Measurements from ENCODE around the gene PALM2AKAP2. TPM values are rescaled to one million over a fixed set of nuclear protein-coding genes. Genes with fewer than 3 reads are reported as not detected.

Gene PALM2AKAP2
- total RNA-seq (not detected in 2 replicates), polyA plus RNA-seq (0.01 and 0.03 TPM in 2 replicates), polyA minus RNA-seq (0.21 and 0.27 TPM in 2 replicates), Bru-seq, nascent RNA (percentile 30 among the genes with signal in this experiment), BruChase-seq, experiment 1, labeled RNA remaining after a 6-hour chase (percentile 25 among the genes with signal in this experiment), BruChase-seq, experiment 2, labeled RNA remaining after a 2-hour chase (percentile 19 among the genes with signal in this experiment)
- polyA plus RNA-seq (2011; cell fraction: cytosol; rRNA removed): 0.03 and 0.06 TPM in 2 replicates
- 0.16 and 0.22 TPM in 2 replicates for polyA plus RNA-seq (2011; cell fraction: nucleus; rRNA removed)
- polyA plus RNA-seq (2012): 0.16 TPM in 1 of 2 replicates, not detected in the other
- not detected for polyA minus RNA-seq (2011; cell fraction: cytosol; rRNA and poly(A)+ RNA removed)
- polyA minus RNA-seq (2011; cell fraction: nucleus; rRNA and poly(A)+ RNA removed): 0.10 and 0.19 TPM in 2 replicates
- long read RNA-seq, partial matches to known transcripts: 0 of 2 reads
- long read RNA-seq, other reads (novel, unspliced or antisense): 2 of 2 reads

DNA sequence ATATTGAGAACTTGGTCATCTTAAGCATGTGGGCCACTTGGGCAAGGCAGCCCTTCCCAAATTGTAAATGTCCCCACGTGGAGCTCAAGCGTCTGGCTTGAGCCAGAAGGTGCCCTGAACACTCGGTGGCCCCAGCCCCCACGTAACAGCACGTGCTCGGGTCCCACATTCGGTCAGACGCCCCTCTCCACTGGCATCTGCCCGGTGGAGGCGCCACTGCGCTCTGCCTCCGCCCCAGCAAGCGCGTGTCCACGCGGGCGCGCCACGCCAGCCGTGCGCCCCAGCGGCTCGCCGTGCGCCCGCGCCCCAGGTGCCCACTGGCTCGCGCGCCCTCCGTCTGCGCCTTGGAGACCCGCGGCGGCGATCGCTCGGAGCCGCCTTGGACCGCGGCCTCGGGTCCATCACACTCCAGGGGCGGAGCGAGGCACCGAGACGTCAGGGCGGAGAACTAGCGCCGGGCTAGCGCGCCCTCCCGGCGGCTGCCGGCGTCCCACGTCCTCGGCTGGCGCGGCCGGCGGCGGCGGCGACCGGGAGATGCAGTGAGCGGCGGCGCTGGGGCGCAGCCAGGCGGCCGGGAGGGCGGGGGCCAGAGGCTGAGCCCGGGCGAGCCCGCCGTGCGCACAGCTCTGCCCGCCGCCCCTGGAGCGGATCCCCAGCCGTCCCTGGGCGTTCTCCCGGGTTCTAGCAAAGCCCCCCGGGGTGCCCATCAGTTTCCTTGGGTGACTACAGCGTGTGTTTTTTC is at the start of gene PALM2AKAP2:
PALM2AKAP2 (plus strand) TSS at position 488 of the 742 bp plus-strand sequence. CDS start 291 bp downstream, outside the sequence.
- BruUV-seq (replicated peaks): no TSS peak
- Histone ChIP-seq H3K9ac (replicated peaks; ENCODE audit: extremely low read depth, insufficient read depth, low read length) (no peak within 1 kb of the TSS), H2AFZ (ENCODE audit: low read depth, low read length) (peak within 1 kb of the TSS; percentile 13), H3K79me2 (ENCODE audit: control insufficient read depth, insufficient read depth, low read length) (no peaks in the 10 kb centered on the region), H3K4me1 (ENCODE audit: control insufficient read depth, extremely low read depth, insufficient read depth, low read length) (no peaks in the 10 kb centered on the region), H3K4me3 (replicated peaks in 1 of 3; ENCODE audit: insufficient read depth in 1 of 3, low read depth in 1 of 3, low read length in 3 of 3) (peak within 1 kb of the TSS in 1 of 3 experiments; percentile 12), H3K4me2 (ENCODE audit: insufficient read depth, low read length) (peak within 1 kb of the TSS; percentile 32), H4K20me1 (replicated peaks; ENCODE audit: control insufficient read depth, extremely low read depth, insufficient read depth, low read length) (no peaks in the 10 kb centered on the region), H3K27me3 (ENCODE audit: control insufficient read depth in 2 of 2, insufficient read depth in 2 of 2, low read length in 2 of 2) (peaks cover 22 to 23% of the 10 kb centered on the region in 2 experiments), H3K9me3 (replicated peaks; ENCODE audit: control insufficient read depth, insufficient read depth, low read length) (no peaks in the 10 kb centered on the region), H3K9me1 (replicated peaks; ENCODE audit: control insufficient read depth, extremely low read depth, insufficient read depth, low read length) (no peaks in the 10 kb centered on the region), H3K36me3 (ENCODE audit: control insufficient read depth in 2 of 2, extremely low read depth in 1 of 2, insufficient read depth in 2 of 2, low read length in 2 of 2) (no peaks in the 10 kb centered on the region), H3K27ac (ENCODE audit: insufficient read depth, low read depth, low read length) (no peak within 1 kb of the TSS)
- peak; percentile 44 for TF ChIP-seq EZH2 (IDR thresholded peaks at IDR 0.05; ENCODE audit: borderline replicate concordance, low read depth, low read length, severe bottlenecking)
- no peak for TF ChIP-seq POLR2AphosphoS5 (IDR thresholded peaks at IDR 0.05; ENCODE audit: insufficient read depth, low read depth, low read length)
- POLR2A ChIA-PET: no interaction called here
- no peak for DNase-seq (ENCODE audit: low read depth, low spot score)
- CTCF ChIA-PET: no interaction called here
- dilution Hi-C loops (cut with MboI; ENCODE audit: extremely low pct_ligation_motif_present, low sequenced_read_pairs) (no loop called here), intact Hi-C loops (cut with micrococcal nuclease) (no loop called here)
- FAIRE-seq: no peak

DNA sequence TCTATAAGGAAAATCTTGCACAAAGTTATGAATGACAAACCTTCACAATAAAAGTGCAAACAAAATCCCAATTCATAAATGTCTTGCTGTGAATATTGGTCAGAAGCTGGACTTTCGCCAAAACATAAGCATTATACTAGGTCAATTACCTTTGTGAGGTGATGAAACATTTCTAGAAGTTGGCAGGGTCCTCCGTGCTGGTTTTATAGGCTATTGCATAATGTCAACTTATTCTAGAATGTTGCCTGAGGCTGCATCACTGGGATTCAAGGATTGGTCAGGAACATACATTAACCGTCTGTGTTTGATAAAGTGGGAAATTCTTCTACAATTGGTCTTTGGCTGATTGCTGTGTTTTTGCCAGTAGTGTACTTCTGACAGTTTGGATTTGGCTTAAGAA is 49.8 kb upstream of the PALM2AKAP2 start:
- intact Hi-C loops (cut with micrococcal nuclease): no loop called here
- no TSS peak for BruUV-seq (replicated peaks)

More for the DNA sequence above, 49.8 kb upstream of the PALM2AKAP2 start:
- no peaks in the 10 kb centered on the region for H3K79me2 ChIP-seq (ENCODE audit: control insufficient read depth, insufficient read depth, low read length)
- no peak overlapping the region for H2AFZ ChIP-seq (ENCODE audit: low read depth, low read length)
- no peak for DNase-seq (ENCODE audit: low read depth, low spot score)
- ChIA-PET POLR2A (no interaction called here), CTCF (no interaction called here)
- H3K4me2 ChIP-seq (ENCODE audit: insufficient read depth, low read length): no peak overlapping the region
- dilution Hi-C loops (cut with MboI; ENCODE audit: extremely low pct_ligation_motif_present, low sequenced_read_pairs): no loop called here
- H3K9me3 ChIP-seq (replicated peaks; ENCODE audit: control insufficient read depth, insufficient read depth, low read length): no peaks in the 10 kb centered on the region
- no peaks in the 10 kb centered on the region for H3K4me1 ChIP-seq (ENCODE audit: control insufficient read depth, extremely low read depth, insufficient read depth, low read length)
- H3K9ac ChIP-seq (replicated peaks; ENCODE audit: extremely low read depth, insufficient read depth, low read length): no peak overlapping the region
- H3K36me3 ChIP-seq (ENCODE audit: control insufficient read depth in 2 of 2, extremely low read depth in 1 of 2, insufficient read depth in 2 of 2, low read length in 2 of 2): no peaks in the 10 kb centered on the region
- no peak overlapping the region for H3K4me3 ChIP-seq (replicated peaks in 1 of 3; ENCODE audit: insufficient read depth in 1 of 3, low read depth in 1 of 3, low read length in 3 of 3)
- H3K27me3 ChIP-seq (ENCODE audit: control insufficient read depth in 2 of 2, insufficient read depth in 2 of 2, low read length in 2 of 2): no peaks in the 10 kb centered on the region
- TF ChIP-seq POLR2AphosphoS5 (IDR thresholded peaks at IDR 0.05; ENCODE audit: insufficient read depth, low read depth, low read length) (no peak), MYC (IDR thresholded peaks at IDR 0.05; ENCODE audit: low read depth, low read length) (no peak), JUN (IDR thresholded peaks at IDR 0.05; ENCODE audit: borderline replicate concordance, insufficient read depth, insufficient read length, low read depth) (no peak), FOS (IDR thresholded peaks at IDR 0.05; ENCODE audit: borderline replicate concordance, insufficient read depth, low read length) (no peak), EZH2 (IDR thresholded peaks at IDR 0.05; ENCODE audit: borderline replicate concordance, low read depth, low read length, severe bottlenecking) (no peak), GATA2 (IDR thresholded peaks at IDR 0.05; ENCODE audit: insufficient read depth, insufficient read length, low read depth, low read length) (no peak), POLR2A (IDR thresholded peaks at IDR 0.05; ENCODE audit: low read depth, low read length) (no peak)
- TF ChIP-seq, protein P1, sequence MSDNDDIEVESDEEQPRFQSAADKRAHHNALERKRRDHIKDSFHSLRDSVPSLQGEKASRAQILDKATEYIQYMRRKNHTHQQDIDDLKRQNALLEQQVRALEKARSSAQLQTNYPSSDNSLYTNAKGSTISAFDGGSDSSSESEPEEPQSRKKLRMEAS (IDR thresholded peaks at IDR 0.05; ENCODE audit: insufficient read depth, insufficient read length): no peak
- TF ChIP-seq, protein P2, sequence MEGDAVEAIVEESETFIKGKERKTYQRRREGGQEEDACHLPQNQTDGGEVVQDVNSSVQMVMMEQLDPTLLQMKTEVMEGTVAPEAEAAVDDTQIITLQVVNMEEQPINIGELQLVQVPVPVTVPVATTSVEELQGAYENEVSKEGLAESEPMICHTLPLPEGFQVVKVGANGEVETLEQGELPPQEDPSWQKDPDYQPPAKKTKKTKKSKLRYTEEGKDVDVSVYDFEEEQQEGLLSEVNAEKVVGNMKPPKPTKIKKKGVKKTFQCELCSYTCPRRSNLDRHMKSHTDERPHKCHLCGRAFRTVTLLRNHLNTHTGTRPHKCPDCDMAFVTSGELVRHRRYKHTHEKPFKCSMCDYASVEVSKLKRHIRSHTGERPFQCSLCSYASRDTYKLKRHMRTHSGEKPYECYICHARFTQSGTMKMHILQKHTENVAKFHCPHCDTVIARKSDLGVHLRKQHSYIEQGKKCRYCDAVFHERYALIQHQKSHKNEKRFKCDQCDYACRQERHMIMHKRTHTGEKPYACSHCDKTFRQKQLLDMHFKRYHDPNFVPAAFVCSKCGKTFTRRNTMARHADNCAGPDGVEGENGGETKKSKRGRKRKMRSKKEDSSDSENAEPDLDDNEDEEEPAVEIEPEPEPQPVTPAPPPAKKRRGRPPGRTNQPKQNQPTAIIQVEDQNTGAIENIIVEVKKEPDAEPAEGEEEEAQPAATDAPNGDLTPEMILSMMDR (IDR thresholded peaks at IDR 0.05; ENCODE audit: extremely low read depth in 1 of 2, insufficient read depth in 1 of 2, low read depth in 1 of 2, low read length in 2 of 2): no peak
- no peaks in the 10 kb centered on the region for H3K9me1 ChIP-seq (replicated peaks; ENCODE audit: control insufficient read depth, extremely low read depth, insufficient read depth, low read length)
- no peak for FAIRE-seq
- H4K20me1 ChIP-seq (replicated peaks; ENCODE audit: control insufficient read depth, extremely low read depth, insufficient read depth, low read length): no peaks in the 10 kb centered on the region
- no peak overlapping the region for H3K27ac ChIP-seq (ENCODE audit: insufficient read depth, low read depth, low read length)
